ENCODE measurements around the gene PACSIN1. TPM values are rescaled to one million over a fixed set of nuclear protein-coding genes. Genes with fewer than 3 reads are reported as not detected.

The PACSIN1 gene
- total and polyA plus RNA-seq, 2 experiments from 2014 or later = 0.05 to 0.37 TPM

DNA sequence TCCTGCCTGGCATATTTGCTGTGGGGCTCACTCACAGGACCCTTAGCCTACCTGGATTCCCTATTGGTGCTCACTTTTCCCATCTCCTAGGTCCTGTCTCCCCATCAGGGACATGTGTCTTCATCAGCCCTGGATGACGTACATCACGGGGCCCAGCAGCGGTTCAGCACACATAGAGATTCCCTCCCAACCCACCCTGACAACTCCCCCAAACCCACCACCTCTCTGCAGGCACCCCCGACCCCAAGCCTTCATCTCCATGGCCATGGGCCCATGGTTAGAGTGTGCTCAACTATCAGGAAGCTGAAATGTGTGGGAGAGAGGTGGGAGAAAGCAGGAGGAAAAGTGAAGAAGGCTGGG is 115.7 kb downstream of the PACSIN1 start:
- no peak overlapping the region for H3K4me3 ChIP-seq
- H3K79me2 ChIP-seq = no peaks in the 10 kb centered on the region
- no peaks in the 10 kb centered on the region for H4K20me1 ChIP-seq (ENCODE audit: insufficient read depth, poor library complexity, severe bottlenecking)
- H3K36me3 ChIP-seq (replicated peaks; ENCODE audit: insufficient read depth, low read depth) = no peaks in the 10 kb centered on the region
- H3K9me3 ChIP-seq (ENCODE audit: low read depth) = no peaks in the 10 kb centered on the region
- 98% methylated on average over 4 of the region's 4 CpGs for WGBS (ENCODE audit: low lambda C conversion rate, missing lambda C conversion rate)
- no peak overlapping the region for H2AFZ ChIP-seq
- no peaks in the 10 kb centered on the region for H3K4me1 ChIP-seq (ENCODE audit: insufficient read depth)
- H3K9me2 ChIP-seq (replicated peaks; ENCODE audit: insufficient read depth) = no peaks in the 10 kb centered on the region
- H3K27me3 ChIP-seq = no peaks in the 10 kb centered on the region
- H3K4me2 ChIP-seq = no peak overlapping the region
- TF ChIP-seq, protein P1, sequence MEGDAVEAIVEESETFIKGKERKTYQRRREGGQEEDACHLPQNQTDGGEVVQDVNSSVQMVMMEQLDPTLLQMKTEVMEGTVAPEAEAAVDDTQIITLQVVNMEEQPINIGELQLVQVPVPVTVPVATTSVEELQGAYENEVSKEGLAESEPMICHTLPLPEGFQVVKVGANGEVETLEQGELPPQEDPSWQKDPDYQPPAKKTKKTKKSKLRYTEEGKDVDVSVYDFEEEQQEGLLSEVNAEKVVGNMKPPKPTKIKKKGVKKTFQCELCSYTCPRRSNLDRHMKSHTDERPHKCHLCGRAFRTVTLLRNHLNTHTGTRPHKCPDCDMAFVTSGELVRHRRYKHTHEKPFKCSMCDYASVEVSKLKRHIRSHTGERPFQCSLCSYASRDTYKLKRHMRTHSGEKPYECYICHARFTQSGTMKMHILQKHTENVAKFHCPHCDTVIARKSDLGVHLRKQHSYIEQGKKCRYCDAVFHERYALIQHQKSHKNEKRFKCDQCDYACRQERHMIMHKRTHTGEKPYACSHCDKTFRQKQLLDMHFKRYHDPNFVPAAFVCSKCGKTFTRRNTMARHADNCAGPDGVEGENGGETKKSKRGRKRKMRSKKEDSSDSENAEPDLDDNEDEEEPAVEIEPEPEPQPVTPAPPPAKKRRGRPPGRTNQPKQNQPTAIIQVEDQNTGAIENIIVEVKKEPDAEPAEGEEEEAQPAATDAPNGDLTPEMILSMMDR (IDR thresholded peaks at IDR 0.05; ENCODE audit: poor library complexity) = no peak
- no peak for TF ChIP-seq EZH2 (IDR thresholded peaks at IDR 0.05; ENCODE audit: borderline replicate concordance)
- TF ChIP-seq EZH2phosphoT487 (IDR thresholded peaks at IDR 0.05; ENCODE audit: low read depth, severe bottlenecking, unreplicated experiment) = no peak
- DNase-seq (ENCODE audit: low spot score) = no peak
- H3K27ac ChIP-seq = no peak overlapping the region

DNA sequence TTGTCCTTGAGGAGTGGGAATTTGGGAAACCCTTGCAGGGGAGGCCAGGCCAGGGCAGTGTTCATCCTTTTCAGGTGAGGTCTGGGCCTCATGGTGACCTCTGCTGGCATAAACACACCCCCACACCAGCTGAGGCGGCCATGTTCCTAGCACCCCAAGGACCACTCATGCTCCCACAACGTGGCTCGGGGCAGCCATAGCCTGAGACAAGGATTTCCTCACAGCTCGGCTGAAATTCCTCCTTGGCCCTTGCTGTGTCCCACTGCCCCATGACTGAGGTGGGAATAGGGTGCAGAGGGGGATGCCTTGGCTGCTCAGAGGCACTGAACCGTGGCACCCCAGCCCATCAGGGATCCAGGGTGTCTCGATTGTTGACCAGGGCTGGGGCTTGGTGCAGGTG is 117.6 kb downstream of the PACSIN1 start:
- Histone ChIP-seq H3K27ac (no peak overlapping the region), H3K9me3 (ENCODE audit: low read depth) (no peaks in the 10 kb centered on the region), H3K36me3 (replicated peaks; ENCODE audit: insufficient read depth, low read depth) (no peaks in the 10 kb centered on the region), H3K9me2 (replicated peaks; ENCODE audit: insufficient read depth) (no peaks in the 10 kb centered on the region), H4K20me1 (ENCODE audit: insufficient read depth, poor library complexity, severe bottlenecking) (no peaks in the 10 kb centered on the region), H3K79me2 (peaks cover 2% of the 10 kb centered on the region), H3K27me3 (no peaks in the 10 kb centered on the region), H3K4me2 (no peak overlapping the region), H3K4me3 (no peak overlapping the region), H3K4me1 (ENCODE audit: insufficient read depth) (no peaks in the 10 kb centered on the region), H2AFZ (no peak overlapping the region)
- TF ChIP-seq, protein P1 (IDR thresholded peaks at IDR 0.05; ENCODE audit: poor library complexity) = no peak
- no peak for TF ChIP-seq EZH2phosphoT487 (IDR thresholded peaks at IDR 0.05; ENCODE audit: low read depth, severe bottlenecking, unreplicated experiment)
- TF ChIP-seq EZH2 (IDR thresholded peaks at IDR 0.05; ENCODE audit: borderline replicate concordance) = no peak
- whole genome bisulfite sequencing (ENCODE audit: low lambda C conversion rate, missing lambda C conversion rate) = 97% methylated on average over 6 of the region's 6 CpGs
- DNase-seq (ENCODE audit: low spot score) = no peak

DNA sequence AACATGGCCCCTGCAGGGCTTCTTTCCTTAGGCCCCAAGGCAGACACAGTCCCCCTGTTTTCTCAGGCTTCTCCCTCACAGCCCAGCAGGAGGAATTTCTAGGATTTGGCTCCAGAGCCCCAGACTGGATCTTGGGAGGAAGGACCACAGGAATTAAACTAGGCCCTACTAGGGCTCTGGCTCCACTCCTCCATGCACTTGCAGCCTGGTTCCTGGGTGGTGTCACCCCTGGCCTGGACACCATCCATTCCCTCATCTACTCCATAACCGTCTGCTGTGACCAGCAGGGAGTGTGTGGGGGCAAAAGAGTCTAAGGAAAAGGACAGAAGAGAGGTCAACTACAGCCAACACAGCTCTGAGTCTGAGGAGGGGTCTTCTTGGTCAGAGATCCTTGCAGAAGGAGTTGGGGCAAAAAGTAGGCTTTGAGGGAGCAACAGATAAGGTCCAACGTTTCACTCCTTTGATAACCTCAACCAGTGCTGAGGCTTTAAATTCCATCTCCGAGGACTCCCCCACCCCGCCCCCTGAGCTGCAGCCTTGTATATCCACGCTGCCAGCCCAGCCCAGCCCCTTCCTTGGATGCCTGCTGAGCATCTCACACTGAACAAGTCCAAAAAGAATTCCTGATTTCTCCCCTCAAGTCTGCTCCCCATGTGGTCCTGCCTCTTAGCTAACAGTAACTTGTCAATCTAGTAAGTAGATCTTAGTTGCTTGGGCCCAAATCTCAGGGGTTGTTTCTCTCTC is 118.2 kb downstream of the PACSIN1 start:
- H3K79me2 ChIP-seq = peaks cover 3% of the 10 kb centered on the region
- H3K4me1 ChIP-seq (ENCODE audit: insufficient read depth) = no peaks in the 10 kb centered on the region
- no peak for DNase-seq (ENCODE audit: low spot score)
- H3K4me3 ChIP-seq = no peak overlapping the region
- no peaks in the 10 kb centered on the region for H3K9me3 ChIP-seq (ENCODE audit: low read depth)
- WGBS (ENCODE audit: low lambda C conversion rate, missing lambda C conversion rate) = 90% methylated on average over 1 of the region's 5 CpGs
- no peak overlapping the region for H3K27ac ChIP-seq
- H3K9me2 ChIP-seq (replicated peaks; ENCODE audit: insufficient read depth) = no peaks in the 10 kb centered on the region
- H3K4me2 ChIP-seq = no peak overlapping the region
- no peaks in the 10 kb centered on the region for H4K20me1 ChIP-seq (ENCODE audit: insufficient read depth, poor library complexity, severe bottlenecking)
- H3K36me3 ChIP-seq (replicated peaks; ENCODE audit: insufficient read depth, low read depth) = no peaks in the 10 kb centered on the region
- H2AFZ ChIP-seq = no peak overlapping the region
- H3K27me3 ChIP-seq = no peaks in the 10 kb centered on the region
- TF ChIP-seq EZH2 (IDR thresholded peaks at IDR 0.05; ENCODE audit: borderline replicate concordance) (no peak), EZH2phosphoT487 (IDR thresholded peaks at IDR 0.05; ENCODE audit: low read depth, severe bottlenecking, unreplicated experiment) (no peak)
- TF ChIP-seq, protein P1 (IDR thresholded peaks at IDR 0.05; ENCODE audit: poor library complexity) = no peak

All from hepatocyte (in vitro differentiated cells).